ENCODE data around the gene C4A. TPM values are rescaled to one million over a fixed set of nuclear protein-coding genes. Genes with fewer than 3 reads are reported as not detected.

C4A gene
- total and polyA plus RNA-seq, 10 of the 15 experiments (the other 5 are each of a cell fraction or from before 2014, with no cell fraction given), result 0.13 to 5.4 (median 0.88) TPM; not detected in 1

- TF ChIP-seq ZNF592 (IDR thresholded peaks at IDR 0.05) (peak; percentile 63; the same call in 1 of the 2 replicates), NR2C2 (IDR thresholded peaks at IDR 0.05; ENCODE audit: borderline replicate concordance, control insufficient read depth, insufficient read length, low read depth) (no peak), PML (IDR thresholded peaks at IDR 0.05; ENCODE audit: low read length) (0 out of 2 replicates have a peak, but pooled peaks have one; percentile 74), TAF1 (IDR thresholded peaks at IDR 0.05; ENCODE audit: borderline replicate concordance, low read depth, low read length) (peak; percentile 38; the same call in 1 of the 2 replicates), ATF7 (IDR thresholded peaks at IDR 0.05; ENCODE audit: low read depth) (peak; percentile 100), ESRRA (IDR thresholded peaks at IDR 0.05; ENCODE audit: low read length) (peak; percentile 82; the same call in 1 of the 2 replicates), SMAD1 (IDR thresholded peaks at IDR 0.05; ENCODE audit: low read depth, partially characterized antibody) (peak; percentile 47), WRNIP1 (IDR thresholded peaks at IDR 0.05; ENCODE audit: borderline replicate concordance, low read depth, low read length) (no peak), YY1 (IDR thresholded peaks at IDR 0.05; ENCODE audit: low read depth, low read length) (peak; percentile 57; the same call in 1 of the 2 replicates), ZNF274 (IDR thresholded peaks at IDR 0.05; ENCODE audit: insufficient read depth, insufficient read length) (no peak), MYC (IDR thresholded peaks at IDR 0.05; ENCODE audit: insufficient read depth, insufficient read length, insufficient replicate concordance, low read length, severe bottlenecking) (peak; percentile 57), RELA (IDR thresholded peaks at IDR 0.05; ENCODE audit: borderline replicate concordance, partially characterized antibody) (no peak), BRCA1 (IDR thresholded peaks at IDR 0.05; ENCODE audit: low read depth, low read length) (peak; percentile 58)
- TF ChIP-seq, protein P1, sequence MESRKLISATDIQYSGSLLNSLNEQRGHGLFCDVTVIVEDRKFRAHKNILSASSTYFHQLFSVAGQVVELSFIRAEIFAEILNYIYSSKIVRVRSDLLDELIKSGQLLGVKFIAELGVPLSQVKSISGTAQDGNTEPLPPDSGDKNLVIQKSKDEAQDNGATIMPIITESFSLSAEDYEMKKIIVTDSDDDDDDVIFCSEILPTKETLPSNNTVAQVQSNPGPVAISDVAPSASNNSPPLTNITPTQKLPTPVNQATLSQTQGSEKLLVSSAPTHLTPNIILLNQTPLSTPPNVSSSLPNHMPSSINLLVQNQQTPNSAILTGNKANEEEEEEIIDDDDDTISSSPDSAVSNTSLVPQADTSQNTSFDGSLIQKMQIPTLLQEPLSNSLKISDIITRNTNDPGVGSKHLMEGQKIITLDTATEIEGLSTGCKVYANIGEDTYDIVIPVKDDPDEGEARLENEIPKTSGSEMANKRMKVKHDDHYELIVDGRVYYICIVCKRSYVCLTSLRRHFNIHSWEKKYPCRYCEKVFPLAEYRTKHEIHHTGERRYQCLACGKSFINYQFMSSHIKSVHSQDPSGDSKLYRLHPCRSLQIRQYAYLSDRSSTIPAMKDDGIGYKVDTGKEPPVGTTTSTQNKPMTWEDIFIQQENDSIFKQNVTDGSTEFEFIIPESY (IDR thresholded peaks at IDR 0.05), result 0 out of 2 replicates have a peak, but pooled peaks have one; percentile 9
- TF ChIP-seq, protein P2, sequence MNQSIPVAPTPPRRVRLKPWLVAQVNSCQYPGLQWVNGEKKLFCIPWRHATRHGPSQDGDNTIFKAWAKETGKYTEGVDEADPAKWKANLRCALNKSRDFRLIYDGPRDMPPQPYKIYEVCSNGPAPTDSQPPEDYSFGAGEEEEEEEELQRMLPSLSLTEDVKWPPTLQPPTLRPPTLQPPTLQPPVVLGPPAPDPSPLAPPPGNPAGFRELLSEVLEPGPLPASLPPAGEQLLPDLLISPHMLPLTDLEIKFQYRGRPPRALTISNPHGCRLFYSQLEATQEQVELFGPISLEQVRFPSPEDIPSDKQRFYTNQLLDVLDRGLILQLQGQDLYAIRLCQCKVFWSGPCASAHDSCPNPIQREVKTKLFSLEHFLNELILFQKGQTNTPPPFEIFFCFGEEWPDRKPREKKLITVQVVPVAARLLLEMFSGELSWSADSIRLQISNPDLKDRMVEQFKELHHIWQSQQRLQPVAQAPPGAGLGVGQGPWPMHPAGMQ (IDR thresholded peaks at IDR 0.05; ENCODE audit: borderline replicate concordance), result no peak
- TF ChIP-seq, protein P3, sequence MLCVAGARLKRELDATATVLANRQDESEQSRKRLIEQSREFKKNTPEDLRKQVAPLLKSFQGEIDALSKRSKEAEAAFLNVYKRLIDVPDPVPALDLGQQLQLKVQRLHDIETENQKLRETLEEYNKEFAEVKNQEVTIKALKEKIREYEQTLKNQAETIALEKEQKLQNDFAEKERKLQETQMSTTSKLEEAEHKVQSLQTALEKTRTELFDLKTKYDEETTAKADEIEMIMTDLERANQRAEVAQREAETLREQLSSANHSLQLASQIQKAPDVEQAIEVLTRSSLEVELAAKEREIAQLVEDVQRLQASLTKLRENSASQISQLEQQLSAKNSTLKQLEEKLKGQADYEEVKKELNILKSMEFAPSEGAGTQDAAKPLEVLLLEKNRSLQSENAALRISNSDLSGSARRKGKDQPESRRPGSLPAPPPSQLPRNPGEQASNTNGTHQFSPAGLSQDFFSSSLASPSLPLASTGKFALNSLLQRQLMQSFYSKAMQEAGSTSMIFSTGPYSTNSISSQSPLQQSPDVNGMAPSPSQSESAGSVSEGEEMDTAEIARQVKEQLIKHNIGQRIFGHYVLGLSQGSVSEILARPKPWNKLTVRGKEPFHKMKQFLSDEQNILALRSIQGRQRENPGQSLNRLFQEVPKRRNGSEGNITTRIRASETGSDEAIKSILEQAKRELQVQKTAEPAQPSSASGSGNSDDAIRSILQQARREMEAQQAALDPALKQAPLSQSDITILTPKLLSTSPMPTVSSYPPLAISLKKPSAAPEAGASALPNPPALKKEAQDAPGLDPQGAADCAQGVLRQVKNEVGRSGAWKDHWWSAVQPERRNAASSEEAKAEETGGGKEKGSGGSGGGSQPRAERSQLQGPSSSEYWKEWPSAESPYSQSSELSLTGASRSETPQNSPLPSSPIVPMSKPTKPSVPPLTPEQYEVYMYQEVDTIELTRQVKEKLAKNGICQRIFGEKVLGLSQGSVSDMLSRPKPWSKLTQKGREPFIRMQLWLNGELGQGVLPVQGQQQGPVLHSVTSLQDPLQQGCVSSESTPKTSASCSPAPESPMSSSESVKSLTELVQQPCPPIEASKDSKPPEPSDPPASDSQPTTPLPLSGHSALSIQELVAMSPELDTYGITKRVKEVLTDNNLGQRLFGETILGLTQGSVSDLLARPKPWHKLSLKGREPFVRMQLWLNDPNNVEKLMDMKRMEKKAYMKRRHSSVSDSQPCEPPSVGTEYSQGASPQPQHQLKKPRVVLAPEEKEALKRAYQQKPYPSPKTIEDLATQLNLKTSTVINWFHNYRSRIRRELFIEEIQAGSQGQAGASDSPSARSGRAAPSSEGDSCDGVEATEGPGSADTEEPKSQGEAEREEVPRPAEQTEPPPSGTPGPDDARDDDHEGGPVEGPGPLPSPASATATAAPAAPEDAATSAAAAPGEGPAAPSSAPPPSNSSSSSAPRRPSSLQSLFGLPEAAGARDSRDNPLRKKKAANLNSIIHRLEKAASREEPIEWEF (IDR thresholded peaks at IDR 0.05; ENCODE audit: insufficient replicate concordance, low read depth, low read length), result peak; percentile 52
These were observed 10.4 kb upstream of the C4A start (continued) for GRCh38 chr6:31971279-31971992.

Measured in GM12878 (cell line).